NT2/D1 (cell line): Measurements from ENCODE around the gene HSF2.

Source experiments
- SUZ12 ChIP-seq: IDR thresholded peaks from 2 replicates; pipeline ENCODE4 v1.6.1; 2011; ENCODE audit not compliant: insufficient read length, insufficient read depth; ENCODE audit errors: extremely low read depth
- ZNF274 ChIP-seq: IDR thresholded peaks from 2 replicates; pipeline ENCODE4 v1.6.1; 2011; ENCODE audit warnings: mild to moderate bottlenecking, low read depth, low read length

DNA sequence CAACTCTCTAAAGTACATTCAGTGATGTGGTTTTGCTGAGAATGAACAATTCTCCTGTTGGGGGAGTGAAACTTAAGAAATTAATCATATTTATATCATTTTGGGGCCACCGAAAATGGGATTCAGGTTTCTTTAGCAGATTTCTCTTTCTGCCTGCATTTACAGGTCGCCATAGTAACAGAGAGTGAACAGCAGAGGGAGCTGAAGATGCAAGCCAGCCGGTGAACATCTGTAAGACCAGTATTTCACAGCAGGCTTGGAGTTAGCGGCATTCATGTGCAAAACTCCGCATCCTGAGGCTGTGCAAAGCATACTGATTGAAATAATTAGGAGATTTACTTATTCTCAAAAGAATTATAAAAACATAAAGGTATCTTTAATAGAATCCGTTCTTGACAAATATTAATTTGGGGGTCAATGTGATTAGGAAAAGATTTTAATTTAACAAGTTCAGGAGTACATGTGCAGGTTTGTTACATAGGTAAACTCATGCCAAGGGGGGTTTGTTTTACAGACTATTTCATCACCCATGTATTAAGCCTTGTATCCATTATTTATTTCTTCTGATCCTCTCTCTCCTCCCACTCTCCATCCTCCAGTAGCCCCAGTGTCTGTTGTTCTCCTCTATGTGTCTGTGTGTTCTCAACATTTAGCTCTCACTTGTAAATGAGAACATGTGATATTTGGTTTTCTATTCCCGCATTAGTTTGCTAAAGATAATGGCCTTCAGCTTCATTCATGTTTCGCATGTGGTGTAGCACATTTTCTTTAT, 17.8 kb upstream of the HSF2 start:
- no peak for TF ChIP-seq ZNF274
- no peak for TF ChIP-seq SUZ12
